HepG2 (cell line): ENCODE data around the gene PAIP1. TPM values are rescaled to one million over a fixed set of nuclear protein-coding genes. Genes with fewer than 3 reads are reported as not detected.
A peak's percentile ranks its signal among the peaks of the same experiment; 100 is the strongest.

Experiments used
- ARID2 ChIP-seq: sonication (generic); formaldehyde crosslinking; IDR thresholded peaks from 2 replicates; pipeline ENCODE4 v1.8.1; 2022; ENCODE audit warnings: mild to moderate bottlenecking, missing genetic modification reagents, borderline replicate concordance
- ARID4A ChIP-seq: sonication (generic); formaldehyde crosslinking; IDR thresholded peaks from 2 replicates; pipeline ENCODE4 v1.5.0; 2020; ENCODE audit warnings: mild to moderate bottlenecking, missing genetic modification reagents, borderline replicate concordance
- ELF1 ChIP-seq: sonication (generic); formaldehyde crosslinking; IDR thresholded peaks from 2 replicates; pipeline ENCODE4 v1.4.0; 2020; ENCODE audit warnings: missing genetic modification reagents
- GMEB1 ChIP-seq: sonication (generic); formaldehyde crosslinking; IDR thresholded peaks from 2 replicates; pipeline ENCODE4 v1.5.1; 2020; ENCODE audit warnings: missing genetic modification reagents, mild to moderate bottlenecking, borderline replicate concordance
- MZF1 ChIP-seq: sonication (generic); formaldehyde crosslinking; IDR thresholded peaks from 2 replicates; pipeline ENCODE4 v1.8.1; 2023; ENCODE audit warnings: mild to moderate bottlenecking, missing genetic modification reagents, borderline replicate concordance
- RBM22 ChIP-seq: fragments of 200-400 bp; formaldehyde crosslinking; optimal IDR thresholded peaks from 2 replicates; pipeline ENCODE3; 2017; ENCODE audit warnings: mild to moderate bottlenecking, low read length, moderate library complexity
- ZBTB26 ChIP-seq: IDR thresholded peaks from 2 replicates; pipeline ENCODE4 v1.6.1; 2016; ENCODE audit warnings: missing compliant biosample characterization, missing genetic modification reagents, borderline replicate concordance
- ZNF562 ChIP-seq: sonication (generic); formaldehyde crosslinking; IDR thresholded peaks from 2 replicates; pipeline ENCODE4 v1.8.0; 2022; ENCODE audit warnings: missing genetic modification reagents, borderline replicate concordance
- ZNF614 ChIP-seq: IDR thresholded peaks from 2 replicates; pipeline ENCODE4 v1.6.1; 2018; ENCODE audit warnings: missing biosample characterization, missing genetic modification reagents, inconsistent platforms, borderline replicate concordance
- ZNF772 ChIP-seq: sonication (generic); formaldehyde crosslinking; IDR thresholded peaks from 2 replicates; pipeline ENCODE4 v1.5.0; 2020; ENCODE audit warnings: mild to moderate bottlenecking, missing genetic modification reagents
- polyA plus RNA-seq, 8 experiments: library from polyadenylated mRNA; depleted of rRNA in 3 of 8; stranded (reverse) in 7 of 8; unstranded in 1 of 8; fragments of >200 nt; fragmentation: Illumina TruSeq in 4 of 8; extraction: Trizol in 4 of 8; gene quantifications; 2 replicates each; pipeline versions ENCODE4 v1.2.1 to v1.2.3, GENCODE V29; 2011 to 2016; ENCODE audit warnings: low read depth in 4 of 8, missing spikeins in 1 of 8, mixed read lengths in 1 of 8; ENCODE audit not compliant: insufficient read depth in 1 of 8
- total RNA-seq, 5 experiments: library from RNA; depleted of rRNA; stranded (reverse); fragments of >200 nt; fragmentation: Illumina TruSeq; extraction: Trizol; gene quantifications; 2 replicates each; pipeline ENCODE4 v1.2.3, GENCODE V29; 2016; ENCODE audit warnings: low read depth in 1 of 5
- TF ChIP-seq, protein P1 (sequence below): sonication (generic); formaldehyde crosslinking; IDR thresholded peaks from 2 replicates; pipeline ENCODE4 v1.8.1; 2022; ENCODE audit warnings: low read depth, mild to moderate bottlenecking, missing genetic modification reagents

PAIP1 gene
- total and polyA plus RNA-seq, 2 of the 13 experiments (the other 11 are each of a cell fraction or from before 2014, with no cell fraction given): 96.6 to 116 TPM

DNA sequence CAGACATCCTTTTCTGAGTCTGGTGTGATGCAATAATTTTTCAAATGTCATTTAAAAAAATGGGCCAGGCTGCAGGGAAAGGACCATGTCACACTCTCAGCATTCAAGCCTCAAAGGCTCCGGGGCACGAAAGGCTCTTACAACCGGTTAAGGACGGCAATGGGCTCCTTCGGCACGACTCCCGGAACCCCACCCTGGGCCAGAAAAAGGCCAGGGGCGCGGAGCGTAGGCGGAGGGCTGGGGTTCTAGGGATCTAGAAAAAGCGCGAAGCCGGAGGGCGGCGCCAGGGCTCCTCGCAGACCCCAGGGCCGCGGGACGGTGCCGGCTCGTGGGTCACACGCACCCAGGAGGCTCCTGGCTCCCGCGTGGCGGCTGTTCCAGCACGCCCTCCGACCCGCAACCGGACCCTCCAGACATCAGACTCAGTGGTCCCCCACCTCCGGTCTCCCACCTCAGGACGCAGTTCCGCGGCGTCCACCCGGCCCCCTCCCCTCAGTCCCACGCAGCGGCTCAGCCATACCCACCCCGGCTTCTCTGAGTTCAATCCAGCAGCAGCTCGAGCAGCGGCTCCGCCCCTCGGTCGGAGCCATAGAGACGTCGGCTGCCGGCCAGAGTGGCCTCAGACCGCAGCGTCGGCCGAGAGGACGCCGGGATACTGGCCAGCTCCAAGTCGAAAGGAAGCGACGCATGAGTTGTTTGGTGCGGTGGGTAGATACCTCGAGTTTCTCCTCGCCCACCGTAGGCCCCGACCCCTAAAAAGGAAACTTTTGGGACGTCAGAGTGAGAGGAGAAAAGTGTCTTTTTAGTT is 73.4 kb downstream of the PAIP1 start, which contains the start of gene TMEM267 (continued):
- TF ChIP-seq ELF1 (CRISPR knock-in tag) (no peak; the same call in 1 of the 2 replicates), ZNF562 (CRISPR knock-in tag) (no peak), ARID4A (CRISPR knock-in tag) (peak; percentile 84), GMEB1 (CRISPR knock-in tag) (peak; percentile 87), MZF1 (CRISPR knock-in tag) (no peak), RBM22 (peak; percentile 8), ZNF614 (CRISPR knock-in tag) (peak; percentile 43; the same call in 1 of the 2 replicates), ARID2 (CRISPR knock-in tag) (no peak), ZBTB26 (CRISPR knock-in tag) (peak; percentile 99), ZNF772 (peak; percentile 87)
- TF ChIP-seq, protein P1, sequence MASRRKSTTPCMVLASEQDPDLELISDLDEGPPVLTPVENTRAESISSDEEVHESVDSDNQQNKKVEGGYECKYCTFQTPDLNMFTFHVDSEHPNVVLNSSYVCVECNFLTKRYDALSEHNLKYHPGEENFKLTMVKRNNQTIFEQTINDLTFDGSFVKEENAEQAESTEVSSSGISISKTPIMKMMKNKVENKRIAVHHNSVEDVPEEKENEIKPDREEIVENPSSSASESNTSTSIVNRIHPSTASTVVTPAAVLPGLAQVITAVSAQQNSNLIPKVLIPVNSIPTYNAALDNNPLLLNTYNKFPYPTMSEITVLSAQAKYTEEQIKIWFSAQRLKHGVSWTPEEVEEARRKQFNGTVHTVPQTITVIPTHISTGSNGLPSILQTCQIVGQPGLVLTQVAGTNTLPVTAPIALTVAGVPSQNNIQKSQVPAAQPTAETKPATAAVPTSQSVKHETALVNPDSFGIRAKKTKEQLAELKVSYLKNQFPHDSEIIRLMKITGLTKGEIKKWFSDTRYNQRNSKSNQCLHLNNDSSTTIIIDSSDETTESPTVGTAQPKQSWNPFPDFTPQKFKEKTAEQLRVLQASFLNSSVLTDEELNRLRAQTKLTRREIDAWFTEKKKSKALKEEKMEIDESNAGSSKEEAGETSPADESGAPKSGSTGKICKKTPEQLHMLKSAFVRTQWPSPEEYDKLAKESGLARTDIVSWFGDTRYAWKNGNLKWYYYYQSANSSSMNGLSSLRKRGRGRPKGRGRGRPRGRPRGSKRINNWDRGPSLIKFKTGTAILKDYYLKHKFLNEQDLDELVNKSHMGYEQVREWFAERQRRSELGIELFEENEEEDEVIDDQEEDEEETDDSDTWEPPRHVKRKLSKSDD (CRISPR knock-in tag): no peak; the same call in 1 of the 2 replicates
